Subcutaneous abdominal adipose tissue (tissue), 5 donors: ENCODE results near the gene LBH.

Source experiments
- H3K27ac ChIP-seq: one replicate; pipeline ENCODE4 v1.7.0; 2013; ENCODE audit warnings: low read depth, mild to moderate bottlenecking, inconsistent platforms, low read length, moderate library complexity
- H3K27me3 ChIP-seq, 5 donors: one replicate each; pipeline ENCODE4 v1.7.0; 2013; ENCODE audit warnings: low read length in 5 of 5, inconsistent platforms in 1 of 5; ENCODE audit not compliant: control insufficient read depth in 5 of 5, insufficient read depth in 4 of 5
- H3K36me3 ChIP-seq, 5 donors: one replicate each; pipeline ENCODE4 v1.7.0; 2013; ENCODE audit warnings: low read length in 5 of 5; ENCODE audit not compliant: control insufficient read depth in 5 of 5, insufficient read depth in 5 of 5
- H3K4me1 ChIP-seq, 5 donors: one replicate each; pipeline ENCODE4 v1.7.0; 2013; ENCODE audit warnings: low read length in 5 of 5, mild to moderate bottlenecking in 3 of 5, moderate library complexity in 1 of 5; ENCODE audit not compliant: control insufficient read depth in 5 of 5, insufficient read depth in 5 of 5
- H3K4me3 ChIP-seq, 5 donors: one replicate each; pipeline ENCODE4 v1.7.0; 2013; ENCODE audit warnings: low read length in 5 of 5, low read depth in 1 of 5
- H3K9ac ChIP-seq, 5 donors: one replicate each; pipeline ENCODE4 v1.7.0; 2013; ENCODE audit warnings: low read length in 5 of 5, mild to moderate bottlenecking in 4 of 5, moderate library complexity in 3 of 5
- H3K9me3 ChIP-seq, 5 donors: one replicate each; pipeline ENCODE4 v1.7.0; 2013; ENCODE audit warnings: low read length in 5 of 5; ENCODE audit not compliant: control insufficient read depth in 5 of 5
- donor health status: healthy.
- donor health status: healthy.
- donor health status: healthy.
- donor health status: healthy.
- donor health status: healthy.

Gene LBH

GRCh38 chr2:30233271-30234009 is 2.1 kb downstream of the LBH start:
- H3K4me3 ChIP-seq, result peak overlapping the region in 3 of 5 donors; percentile 70 to 79 (median 70)
- peaks cover 0 to 3% (median 0%) of the 10 kb centered on the region in 5 donors for H3K9me3 ChIP-seq
- peaks cover 0 to 10% (median 7%) of the 10 kb centered on the region in 5 donors for H3K27me3 ChIP-seq
- H3K27ac ChIP-seq, result no peak overlapping the region
- H3K4me1 ChIP-seq, result peaks cover 0 to 41% (median 37%) of the 10 kb centered on the region in 5 donors
- no peak overlapping the region for H3K9ac ChIP-seq
- H3K36me3 ChIP-seq, result peaks cover 0 to 8% (median 0%) of the 10 kb centered on the region in 5 donors

GRCh38 chr2:30234180-30234971 is 3.0 kb downstream of the LBH start:
- peaks cover 0 to 46% (median 41%) of the 10 kb centered on the region in 5 donors for H3K4me1 ChIP-seq

GRCh38 chr2:30235008-30235655 is 3.8 kb downstream of the LBH start:
- H3K9ac ChIP-seq, result no peak overlapping the region
- H3K4me1 ChIP-seq, result peaks cover 0 to 53% (median 48%) of the 10 kb centered on the region in 5 donors
- H3K4me3 ChIP-seq, result no peak overlapping the region
- H3K27ac ChIP-seq, result no peak overlapping the region
- H3K9me3 ChIP-seq, result peaks cover 0 to 3% (median 0%) of the 10 kb centered on the region in 5 donors
- peaks cover 0 to 8% (median 0%) of the 10 kb centered on the region in 5 donors for H3K36me3 ChIP-seq
- peaks cover 0 to 10% (median 7%) of the 10 kb centered on the region in 5 donors for H3K27me3 ChIP-seq

More at GRCh38 chr2:30234180-30234971, 3.0 kb downstream of the LBH start:
- Histone ChIP-seq H3K36me3 (peaks cover 0 to 8% (median 0%) of the 10 kb centered on the region in 5 donors), H3K27me3 (peaks cover 0 to 10% (median 7%) of the 10 kb centered on the region in 5 donors), H3K4me3 (peak overlapping the region in 2 of 5 donors; percentile 1 to 45), H3K27ac (no peak overlapping the region), H3K9ac (no peak overlapping the region), H3K9me3 (peaks cover 0 to 3% (median 0%) of the 10 kb centered on the region in 5 donors)

- Histone ChIP-seq H3K27me3 (peaks cover 0 to 7% (median 5%) of the 10 kb centered on the region in 5 donors), H3K9ac (no peak overlapping the region), H3K4me3 (no peak overlapping the region), H3K4me1 (peaks cover 0 to 51% (median 46%) of the 10 kb centered on the region in 5 donors), H3K27ac (no peak overlapping the region), H3K36me3 (peaks cover 0 to 8% (median 0%) of the 10 kb centered on the region in 5 donors), H3K9me3 (peaks cover 0 to 3% (median 0%) of the 10 kb centered on the region in 5 donors)
These were observed 4.7 kb downstream of the LBH start for GRCh38 chr2:30235859-30236535.

GRCh38 chr2:30236591-30237238 is 5.4 kb downstream of the LBH start:
- peaks cover 0 to 7% (median 5%) of the 10 kb centered on the region in 5 donors for H3K27me3 ChIP-seq
- no peak overlapping the region for H3K4me3 ChIP-seq
- peaks cover 0 to 45% (median 43%) of the 10 kb centered on the region in 5 donors for H3K4me1 ChIP-seq
- H3K36me3 ChIP-seq, result peaks cover 0 to 8% (median 0%) of the 10 kb centered on the region in 5 donors
- H3K9me3 ChIP-seq, result peaks cover 0 to 3% (median 0%) of the 10 kb centered on the region in 5 donors
- H3K9ac ChIP-seq, result no peak overlapping the region
- H3K27ac ChIP-seq, result no peak overlapping the region

- Histone ChIP-seq H3K4me1 (peaks cover 0 to 38% (median 37%) of the 10 kb centered on the region in 5 donors), H3K27ac (no peak overlapping the region), H3K27me3 (peaks cover 0 to 7% (median 5%) of the 10 kb centered on the region in 5 donors), H3K9ac (no peak overlapping the region), H3K9me3 (peaks cover 0 to 3% (median 0%) of the 10 kb centered on the region in 5 donors), H3K36me3 (peaks cover 0 to 8% (median 0%) of the 10 kb centered on the region in 5 donors), H3K4me3 (no peak overlapping the region)
These were observed 6.1 kb downstream of the LBH start for GRCh38 chr2:30237239-30237965.

- H3K27ac ChIP-seq, result no peak overlapping the region
- peaks cover 0 to 5% (median 2%) of the 10 kb centered on the region in 5 donors for H3K27me3 ChIP-seq
- H3K9ac ChIP-seq, result no peak overlapping the region
- H3K4me1 ChIP-seq, result peaks cover 0 to 30% (median 29%) of the 10 kb centered on the region in 5 donors
- H3K4me3 ChIP-seq, result no peak overlapping the region
- H3K9me3 ChIP-seq, result peaks cover 0 to 3% (median 0%) of the 10 kb centered on the region in 5 donors
- H3K36me3 ChIP-seq, result peaks cover 0 to 8% (median 0%) of the 10 kb centered on the region in 5 donors
These were observed 6.8 kb downstream of the LBH start for GRCh38 chr2:30237966-30238800.
